Tibial nerve (tissue), 4 donors: ENCODE results near the gene ZNF891.

Experiments
- EP300 ChIP-seq, 2 donors: sonication (generic); formaldehyde crosslinking; IDR thresholded peaks; one replicate each; pipeline ENCODE4 v1.6.1; 2017; ENCODE audit warnings: antibody characterized with exemption in 2 of 2, mild to moderate bottlenecking in 1 of 2
- POLR2A ChIP-seq, 2 donors: fragments of 450-650 bp; IDR thresholded peaks; one replicate each; pipeline ENCODE4 v1.6.1; 2017; ENCODE audit warnings: antibody characterized with exemption in 2 of 2, mild to moderate bottlenecking in 2 of 2, moderate library complexity in 2 of 2
- TF ChIP-seq, protein P1 (sequence below), 5 experiments: fragments of 200-600 bp in 3 of 5; fragments of 450-650 bp in 2 of 5; sonication (generic) in 3 of 5; IDR thresholded peaks; one replicate each; pipeline ENCODE4 v1.5.1; 2016 to 2019; ENCODE audit warnings: antibody characterized with exemption in 5 of 5, mild to moderate bottlenecking in 3 of 5, moderate library complexity in 2 of 5

DNA sequence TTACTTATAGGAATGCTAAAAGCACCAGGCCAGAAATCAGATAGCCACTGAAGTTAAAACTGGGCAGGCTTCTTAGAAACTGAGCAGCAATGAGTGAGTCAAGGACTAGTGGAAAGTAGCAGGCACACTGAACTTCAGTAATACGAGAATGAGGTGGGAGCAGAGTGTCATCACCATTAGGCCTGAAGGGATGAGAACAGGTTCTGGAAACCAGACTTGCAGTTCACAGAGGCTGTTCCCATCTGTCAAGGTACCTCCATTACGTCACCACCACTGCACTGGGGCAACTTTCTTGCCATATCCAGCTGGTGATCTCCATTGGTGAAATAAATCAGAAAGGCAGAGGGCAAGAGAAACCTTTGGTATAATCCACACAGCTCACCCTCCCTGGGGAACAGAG is 15.9 kb upstream of the ZNF891 start:
- TF ChIP-seq, protein P1, sequence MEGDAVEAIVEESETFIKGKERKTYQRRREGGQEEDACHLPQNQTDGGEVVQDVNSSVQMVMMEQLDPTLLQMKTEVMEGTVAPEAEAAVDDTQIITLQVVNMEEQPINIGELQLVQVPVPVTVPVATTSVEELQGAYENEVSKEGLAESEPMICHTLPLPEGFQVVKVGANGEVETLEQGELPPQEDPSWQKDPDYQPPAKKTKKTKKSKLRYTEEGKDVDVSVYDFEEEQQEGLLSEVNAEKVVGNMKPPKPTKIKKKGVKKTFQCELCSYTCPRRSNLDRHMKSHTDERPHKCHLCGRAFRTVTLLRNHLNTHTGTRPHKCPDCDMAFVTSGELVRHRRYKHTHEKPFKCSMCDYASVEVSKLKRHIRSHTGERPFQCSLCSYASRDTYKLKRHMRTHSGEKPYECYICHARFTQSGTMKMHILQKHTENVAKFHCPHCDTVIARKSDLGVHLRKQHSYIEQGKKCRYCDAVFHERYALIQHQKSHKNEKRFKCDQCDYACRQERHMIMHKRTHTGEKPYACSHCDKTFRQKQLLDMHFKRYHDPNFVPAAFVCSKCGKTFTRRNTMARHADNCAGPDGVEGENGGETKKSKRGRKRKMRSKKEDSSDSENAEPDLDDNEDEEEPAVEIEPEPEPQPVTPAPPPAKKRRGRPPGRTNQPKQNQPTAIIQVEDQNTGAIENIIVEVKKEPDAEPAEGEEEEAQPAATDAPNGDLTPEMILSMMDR (IDR thresholded peaks at IDR 0.05), result no peak
- TF ChIP-seq EP300 (IDR thresholded peaks at IDR 0.05) (no peak), POLR2A (IDR thresholded peaks at IDR 0.05) (no peak)
